ENCODE results near the gene TMC7. TPM values are rescaled to one million over a fixed set of nuclear protein-coding genes. Genes with fewer than 3 reads are reported as not detected.
A peak's percentile ranks its signal among the peaks of the same experiment; 100 is the strongest.

TMC7 gene
- total RNA-seq, 4 donors from 2014 or later: 0.36 to 4.3 (median 1.3) TPM

GRCh38 chr16:19083670-19084069, 99.9 kb downstream of the TMC7 start:
- no peak for ATAC-seq (ENCODE audit: low FRiP score)
- DNase-seq (ENCODE audit: low spot score): no peak
- no peak for TF ChIP-seq CTCF (IDR thresholded peaks at IDR 0.05)

- TF ChIP-seq CTCF (IDR thresholded peaks at IDR 0.05): no peak
- DNase-seq (ENCODE audit: low spot score) (no peak), ATAC-seq (ENCODE audit: low FRiP score) (no peak)
These were observed 100.4 kb downstream of the TMC7 start for GRCh38 chr16:19084139-19084538.

- TF ChIP-seq CTCF (IDR thresholded peaks at IDR 0.05): no peak
- ATAC-seq (ENCODE audit: low FRiP score): no peak
- no peak for DNase-seq (ENCODE audit: low spot score)
These were observed 101.1 kb downstream of the TMC7 start for GRCh38 chr16:19084879-19085278.

GRCh38 chr16:19085679-19086200, 102.0 kb downstream of the TMC7 start:
- DNase-seq (ENCODE audit: low spot score): no peak
- no peak for TF ChIP-seq CTCF (IDR thresholded peaks at IDR 0.05)

GRCh38 chr16:19086322-19087199, 102.8 kb downstream of the TMC7 start:
- DNase-seq (ENCODE audit: low spot score) (peak; percentile 64), ATAC-seq (ENCODE audit: low FRiP score) (peak; percentile 98)
- TF ChIP-seq CTCF (IDR thresholded peaks at IDR 0.05): peak in 2 of 3 donors; percentile 69 to 92

More at GRCh38 chr16:19085679-19086200, 102.0 kb downstream of the TMC7 start:
- ATAC-seq (ENCODE audit: low FRiP score): no peak

GRCh38 chr16:19088341-19088916, 104.7 kb downstream of the TMC7 start:
- DNase-seq (ENCODE audit: low spot score): no peak
- TF ChIP-seq CTCF (IDR thresholded peaks at IDR 0.05): no peak
- ATAC-seq (ENCODE audit: low FRiP score): no peak
